Measurements from ENCODE around the gene UBXN1.
"Not testable (repeated sequence)": the region's sequence is repeated elsewhere in the genome, so short reads cannot be mapped to it uniquely, and the experiment has no call there.

GRCh38 chr11:62693624-62694023 lies 14.8 kb upstream of the UBXN1 start:
- not testable (repeated sequence) for TF ChIP-seq CTCF (IDR thresholded peaks at IDR 0.05 in 4 of 5, conservative IDR thresholded peaks at IDR 0.05 in 1 of 5); POLR2A (IDR thresholded peaks at IDR 0.05)

Measured in gastrocnemius medialis (tissue), 4 donors.